A673 (cell line): ENCODE results near the gene SMIM24. TPM values are rescaled to one million over a fixed set of nuclear protein-coding genes. Genes with fewer than 3 reads are reported as not detected.

Experiments
- BruUV-seq: library from RNA; stranded (reverse); fragments of 400-500 nt; replicated peaks from 2 replicates; lab custom pipeline; 2021; lab: Mats Ljungman, UMichigan
- CTCF ChIA-PET: fragments of 300-600 bp; sonication (Branson Sonifier 250); formaldehyde crosslinking; loops from one replicate; lab custom pipeline; 2022; ENCODE audit warnings: antibody characterized with exemption; lab: Charles Lee
- POLR2A ChIA-PET: fragments of 300-600 bp; sonication (Branson Sonifier 250); formaldehyde crosslinking; loops from one replicate; lab custom pipeline; 2022; ENCODE audit warnings: antibody characterized with exemption; ENCODE audit not compliant: low non-redundant PET; lab: Charles Lee
- DNase-seq: peaks from one replicate; pipeline ENCODE4 v3.0.0-alpha.2; 2015; ENCODE audit warnings: low spot score
- H3K27ac ChIP-seq: fragments of 200-600 bp; sonication (generic); 2 replicates; pipeline ENCODE4 v1.5.1; 2016; ENCODE audit warnings: mixed run types, low read depth, mild to moderate bottlenecking, mixed read lengths, antibody characterized with exemption, low read length; ENCODE audit not compliant: poor library complexity, severe bottlenecking
- H3K27me3 ChIP-seq: fragments of 200-600 bp; sonication (generic); replicated peaks from 2 replicates; pipeline ENCODE4 v1.6.1; 2017; ENCODE audit warnings: mixed run types, low read depth, mild to moderate bottlenecking, mixed read lengths, antibody characterized with exemption, low read length; ENCODE audit not compliant: insufficient read depth, poor library complexity
- H3K36me3 ChIP-seq: fragments of 200-600 bp; sonication (generic); 2 replicates; pipeline ENCODE4 v1.6.1; 2016; ENCODE audit warnings: mixed run types, mild to moderate bottlenecking, mixed read lengths, antibody characterized with exemption, low read length; ENCODE audit not compliant: insufficient read depth, poor library complexity, severe bottlenecking
- H3K4me1 ChIP-seq: fragments of 200-600 bp; sonication (generic); 2 replicates; pipeline ENCODE4 v1.6.1; 2017; ENCODE audit warnings: mixed run types, mild to moderate bottlenecking, mixed read lengths, antibody characterized with exemption, low read length; ENCODE audit not compliant: insufficient read depth, poor library complexity, severe bottlenecking
- H3K4me3 ChIP-seq: fragments of 200-600 bp; sonication (generic); 2 replicates; pipeline ENCODE4 v1.5.1; 2016; ENCODE audit warnings: low read depth, mixed run types, mild to moderate bottlenecking, mixed read lengths, low read length; ENCODE audit not compliant: poor library complexity, severe bottlenecking
- H3K9me3 ChIP-seq: fragments of 200-600 bp; sonication (generic); 2 replicates; pipeline ENCODE4 v1.6.1; 2016; ENCODE audit warnings: mixed run types, low read depth, mild to moderate bottlenecking, mixed read lengths, antibody characterized with exemption, low read length; ENCODE audit not compliant: poor library complexity, severe bottlenecking
- CTCF ChIP-seq: fragments of 300-800, 200-600 bp; sonication (generic); conservative IDR thresholded peaks from 2 replicates; pipeline ENCODE4 v1.5.1; 2017; ENCODE audit warnings: low read depth, mild to moderate bottlenecking, antibody characterized with exemption, low read length, moderate library complexity, mixed read lengths
- EZH2 ChIP-seq: fragments of 200-600 bp; sonication (generic); IDR thresholded peaks from 2 replicates; pipeline ENCODE4 v1.6.1; 2017; ENCODE audit warnings: borderline replicate concordance, low read depth, mild to moderate bottlenecking, mixed read lengths, antibody characterized with exemption, low read length; ENCODE audit not compliant: poor library complexity, severe bottlenecking
- intact Hi-C: fragments of 100-400 bp; cut with micrococcal nuclease; formaldehyde crosslinking; loops from one replicate; pipeline ENCODE4 v1.10.0; 2022; ENCODE audit not compliant: unreplicated experiment
- total RNA-seq: library from RNA; stranded (reverse); gene quantifications from 2 replicates; pipeline ENCODE4 v1.2.3, GENCODE V29; 2021

The SMIM24 gene
- total RNA-seq, 1 experiment from 2014 or later: not detected

GRCh38 chr19:3452171-3452941, 28.0 kb downstream of the SMIM24 start:
- CTCF ChIA-PET: interaction anchor here (0.7 kb wide), 1 partner anchor 137 kb away, joined by 11 read pairs; no protein-coding TSS in a partner anchor
- DNase-seq: no peak
- peaks cover 59% of the 10 kb centered on the region for H3K36me3 ChIP-seq
- H3K9me3 ChIP-seq: no peaks in the 10 kb centered on the region
- intact Hi-C loops: no loop called here
- no TSS peak for BruUV-seq
- POLR2A ChIA-PET: interaction anchor here (0.6 kb wide), 1 partner anchor 497 kb away, joined by 6 read pairs; no protein-coding TSS in a partner anchor
- H3K4me3 ChIP-seq: no peak overlapping the region
- TF ChIP-seq EZH2 (no peak), CTCF (no peak)
- no peaks in the 10 kb centered on the region for H3K4me1 ChIP-seq
- H3K27ac ChIP-seq: no peak overlapping the region
- no peaks in the 10 kb centered on the region for H3K27me3 ChIP-seq

GRCh38 chr19:3451451-3451866, 28.9 kb downstream of the SMIM24 start:
- no TSS peak for BruUV-seq
- no peak for DNase-seq
- Histone ChIP-seq H3K4me3 (no peak overlapping the region), H3K9me3 (no peaks in the 10 kb centered on the region), H3K36me3 (peaks cover 52% of the 10 kb centered on the region), H3K27me3 (no peaks in the 10 kb centered on the region), H3K4me1 (no peaks in the 10 kb centered on the region), H3K27ac (no peak overlapping the region)
- intact Hi-C loops: no loop called here
- CTCF ChIA-PET: interaction anchor here (0.7 kb wide), 1 partner anchor 138 kb away, joined by 11 read pairs; no protein-coding TSS in a partner anchor
- TF ChIP-seq EZH2 (no peak), CTCF (no peak)
- POLR2A ChIA-PET: interaction anchor here (0.6 kb wide), 1 partner anchor 496 kb away, joined by 6 read pairs; no protein-coding TSS in a partner anchor

GRCh38 chr19:3450796-3451411, 29.4 kb downstream of the SMIM24 start:
- no peaks in the 10 kb centered on the region for H3K4me1 ChIP-seq
- no peaks in the 10 kb centered on the region for H3K27me3 ChIP-seq
- H3K9me3 ChIP-seq: no peaks in the 10 kb centered on the region
- no peak overlapping the region for H3K4me3 ChIP-seq
- H3K27ac ChIP-seq: no peak overlapping the region
- no peak for TF ChIP-seq EZH2
- no peak for TF ChIP-seq CTCF
- DNase-seq: peak; percentile 67
- BruUV-seq: no TSS peak
- ChIA-PET CTCF (no interaction called here), POLR2A (no interaction called here)
- intact Hi-C loops: no loop called here
- peaks cover 53% of the 10 kb centered on the region for H3K36me3 ChIP-seq
